GM12878 (cell line): ENCODE results near the gene SLC38A4. TPM values are rescaled to one million over a fixed set of nuclear protein-coding genes. Genes with fewer than 3 reads are reported as not detected.

Source experiments
- ATAC-seq: fragments of 200-7000 bp; cut with Tn5 transposase; 3 replicates; pipeline ENCODE4 v1.9.1; 2020; ENCODE audit warnings: mild to moderate bottlenecking, moderate library complexity
- BruUV-seq: library from RNA; stranded (reverse); fragments of 400-500 nt; replicated peaks from 2 replicates; lab custom pipeline; 2021; lab: Mats Ljungman, UMichigan
- CTCF ChIA-PET: fragments of 300-600 bp; sonication (Branson Sonifier 250); formaldehyde crosslinking; extraction: SDS; loops from one replicate; lab custom pipeline; 2021; ENCODE audit warnings: inconsistent platforms; lab: Yijun Ruan, JAX
- POLR2A ChIA-PET: fragments of 350-600 bp; formaldehyde crosslinking; extraction: SDS; loops from one replicate; lab custom pipeline; 2021; ENCODE audit warnings: inconsistent platforms; lab: Charles Lee
- RAD21 ChIA-PET: fragments of 300-600 bp; sonication (Branson Sonifier 250); formaldehyde crosslinking; loops from one replicate; lab custom pipeline; 2023; ENCODE audit warnings: antibody characterized with exemption; ENCODE audit not compliant: unreplicated experiment; lab: Charles Lee
- SMC1A ChIA-PET: fragments of 300-600 bp; sonication (Branson Sonifier 250); formaldehyde crosslinking; loops from one replicate; lab custom pipeline; 2023; ENCODE audit not compliant: unreplicated experiment, uncharacterized antibody; lab: Charles Lee
- DNase-seq: peaks from one replicate; pipeline ENCODE4 v3.0.0-alpha.2; 2011; ENCODE audit warnings: low read depth, low spot score
- FAIRE-seq: peaks from 3 replicates; lab custom pipeline; 2011; peaks lifted over from hg19 to GRCh38; lab: Jason Lieb, UNC
- H2AFZ ChIP-seq: 2 replicates; pipeline ENCODE4 v1.6.0; 2011; ENCODE audit warnings: low read depth, low read length, control low read depth; ENCODE audit not compliant: control insufficient read depth
- H3K27ac ChIP-seq: 2 replicates; pipeline ENCODE4 v1.5.1; 2011; ENCODE audit warnings: control low read depth; ENCODE audit not compliant: control insufficient read depth, insufficient read depth
- H3K27me3 ChIP-seq, 2 experiments: replicated peaks in 1 of 2; 2 replicates each; pipeline versions ENCODE4 v1.6.0 to v1.6.1; 2011; ENCODE audit warnings: low read length in 1 of 2; ENCODE audit not compliant: control insufficient read depth in 2 of 2, insufficient read depth in 2 of 2
- H3K36me3 ChIP-seq, 2 experiments: 2 replicates each; pipeline ENCODE4 v1.5.1; 2011; ENCODE audit warnings: low read length in 1 of 2; ENCODE audit not compliant: control insufficient read depth in 2 of 2, insufficient read depth in 2 of 2
- H3K4me1 ChIP-seq: 2 replicates; pipeline ENCODE4 v1.6.1; 2011; ENCODE audit warnings: mild to moderate bottlenecking, low read length, moderate library complexity, mixed read lengths; ENCODE audit not compliant: control insufficient read depth, insufficient read depth
- H3K4me2 ChIP-seq: 2 replicates; pipeline ENCODE4 v1.6.0; 2011; ENCODE audit warnings: control low read depth; ENCODE audit not compliant: control insufficient read depth, insufficient read depth
- H3K4me3 ChIP-seq: fragments of 200-600 bp; sonication (generic); 2 replicates; pipeline ENCODE4 v1.5.1; 2016
- H3K79me2 ChIP-seq: 2 replicates; pipeline ENCODE4 v1.6.0; 2011; ENCODE audit warnings: low read length; ENCODE audit not compliant: control insufficient read depth, insufficient read depth
- H3K9ac ChIP-seq: 2 replicates; pipeline ENCODE4 v1.8.0; 2011; ENCODE audit warnings: low read length, control low read depth, mixed read lengths; ENCODE audit not compliant: control insufficient read depth, insufficient read depth
- H3K9me3 ChIP-seq: replicated peaks from 3 replicates; pipeline ENCODE4 v1.5.1; 2011; ENCODE audit warnings: mild to moderate bottlenecking, low read length; ENCODE audit not compliant: control insufficient read depth, insufficient read depth
- H4K20me1 ChIP-seq: 2 replicates; pipeline ENCODE4 v1.6.0; 2011; ENCODE audit not compliant: control insufficient read depth, insufficient read depth
- BRCA1 ChIP-seq: IDR thresholded peaks from 2 replicates; pipeline ENCODE4 v1.6.1; 2011; ENCODE audit warnings: low read depth, low read length, improper control_type of control experiment
- EZH2 ChIP-seq: IDR thresholded peaks from 2 replicates; pipeline ENCODE4 v1.6.1; 2012; ENCODE audit warnings: low read depth, mild to moderate bottlenecking, control low read depth, inconsistent platforms, low read length, borderline replicate concordance; ENCODE audit not compliant: control insufficient read depth
- FOS ChIP-seq: IDR thresholded peaks from 3 replicates; pipeline ENCODE4 v1.6.1; 2011; ENCODE audit warnings: borderline replicate concordance; ENCODE audit not compliant: insufficient read length; ENCODE audit errors: extremely low read depth
- IRF4 ChIP-seq: IDR thresholded peaks from 2 replicates; pipeline ENCODE4 v1.6.1; 2011; ENCODE audit warnings: low read depth, low read length
- JUNB ChIP-seq: IDR thresholded peaks from 2 replicates; pipeline ENCODE4 v1.6.1; 2016; ENCODE audit warnings: antibody characterized with exemption, mild to moderate bottlenecking
- KLF5 ChIP-seq: fragments of 450-650 bp; IDR thresholded peaks from 2 replicates; pipeline ENCODE4 v1.6.1; 2014; ENCODE audit warnings: mild to moderate bottlenecking; ENCODE audit not compliant: partially characterized antibody
- NFIC ChIP-seq: IDR thresholded peaks from 2 replicates; pipeline ENCODE4 v1.6.1; 2012; ENCODE audit warnings: low read depth, mild to moderate bottlenecking, inconsistent platforms, low read length, moderate library complexity
- SMAD1 ChIP-seq: fragments of 450-650 bp; IDR thresholded peaks from 2 replicates; pipeline ENCODE4 v1.6.1; 2018; ENCODE audit warnings: mild to moderate bottlenecking, low read depth; ENCODE audit not compliant: partially characterized antibody
- SMAD5 ChIP-seq: IDR thresholded peaks from 2 replicates; pipeline ENCODE4 v1.6.1; 2016; ENCODE audit warnings: antibody characterized with exemption, low read depth
- SMARCA5 ChIP-seq: fragments of 450-650 bp; IDR thresholded peaks from 2 replicates; pipeline ENCODE4 v1.6.1; 2017; ENCODE audit warnings: mild to moderate bottlenecking
- SUPT20H ChIP-seq: IDR thresholded peaks from 2 replicates; pipeline ENCODE4 v1.6.1; 2011; ENCODE audit warnings: low read depth, mild to moderate bottlenecking, low read length, moderate library complexity, borderline replicate concordance; ENCODE audit not compliant: control insufficient read depth
- TBL1XR1 ChIP-seq: IDR thresholded peaks from 2 replicates; pipeline ENCODE4 v1.6.1; 2012; ENCODE audit warnings: low read depth, low read length, improper control_type of control experiment
- WGBS: methylation state at CpG from one replicate; pipeline ENCODE4 v1.1.6; 2016; ENCODE audit warnings: low lambda C conversion rate; ENCODE audit not compliant: insufficient replicate concordance, insufficient coverage; ENCODE audit errors: missing lambda C conversion rate; 5-methylcytosine and 5-hydroxymethylcytosine counted together
- in situ Hi-C: fragments of 300-500 bp; cut with MboI; formaldehyde crosslinking; loops from 9 replicates; pipeline ENCODE4 v1.14.3; 2018; ENCODE audit warnings: mixed read lengths
- intact Hi-C: fragments of 100-400 bp; cut with micrococcal nuclease; formaldehyde crosslinking; loops from one replicate; pipeline ENCODE4 v1.14.2; 2022; ENCODE audit not compliant: unreplicated experiment
- polyA plus RNA-seq, 11 experiments: library from polyadenylated mRNA; depleted of rRNA in 4 of 11; unstranded in 6 of 11; stranded (reverse) in 5 of 11; fragments of >200 nt; fragmentation: Nextera tagmentation in 4 of 11; fragmentation: Illumina TruSeq in 1 of 11; extraction: Ambion mirVana in 4 of 11; extraction: Trizol in 1 of 11; gene quantifications; 1 replicate in 1 of 11; 2 replicates in 10 of 11; pipeline versions ENCODE4 v1.2.1 to v1.2.3, GENCODE V29; 2011 to 2016; ENCODE audit warnings: inconsistent platforms in 2 of 11, missing spikeins in 2 of 11, low read depth in 1 of 11
- total RNA-seq, 4 experiments: library from RNA; depleted of rRNA in 3 of 4; stranded (reverse); fragments of >200 nt in 3 of 4; fragmentation: Illumina TruSeq in 1 of 4; extraction: Trizol in 1 of 4; gene quantifications; 2 replicates each; pipeline versions ENCODE4 v1.2.1 to v1.2.3, GENCODE V29; 2013 to 2021
- TF ChIP-seq, protein P1 (sequence below): IDR thresholded peaks from 2 replicates; pipeline ENCODE4 v1.6.1; 2011; ENCODE audit warnings: borderline replicate concordance, low read depth, mild to moderate bottlenecking, moderate library complexity, mixed read lengths, low read length; ENCODE audit not compliant: insufficient read depth; ENCODE audit errors: extremely low read length
- TF ChIP-seq, protein P2 (sequence below): fragments of 450-650 bp; IDR thresholded peaks from 2 replicates; pipeline ENCODE4 v1.6.1; 2014; ENCODE audit warnings: mild to moderate bottlenecking
- TF ChIP-seq, protein P3 (sequence below): fragments of 450-650 bp; conservative IDR thresholded peaks from 2 replicates; pipeline ENCODE4 v1.6.1; 2017; ENCODE audit warnings: mild to moderate bottlenecking, moderate library complexity

The SLC38A4 gene
- total and polyA plus RNA-seq, 10 of the 15 experiments (the other 5 are each of a cell fraction or from before 2014, with no cell fraction given), result 0.04 to 0.52 (median 0.13) TPM; not detected in 2

DNA sequence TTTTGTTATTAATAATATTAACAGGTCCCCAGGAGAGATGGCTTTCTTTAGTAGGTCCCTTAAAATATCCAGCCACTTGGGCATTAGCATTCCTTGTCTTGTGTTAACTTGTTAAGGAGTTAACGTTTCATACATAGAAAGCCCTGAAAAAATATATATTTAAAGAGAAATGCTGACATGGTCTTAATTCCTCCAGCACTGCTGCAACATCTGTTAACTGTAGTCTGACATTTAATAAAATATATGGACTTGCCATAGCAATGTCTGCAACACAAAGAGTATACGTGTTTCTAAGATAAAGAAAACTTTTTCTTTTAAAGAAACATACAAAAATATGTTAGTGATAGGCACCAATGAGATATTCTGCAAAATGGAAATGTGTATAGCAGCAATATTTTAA lies 10.0 kb downstream of the SLC38A4 start (continued):
- TF ChIP-seq EZH2 (no peak), KLF5 (no peak), FOS (no peak)
- TF ChIP-seq, all 136 proteins: peak for 0

DNA sequence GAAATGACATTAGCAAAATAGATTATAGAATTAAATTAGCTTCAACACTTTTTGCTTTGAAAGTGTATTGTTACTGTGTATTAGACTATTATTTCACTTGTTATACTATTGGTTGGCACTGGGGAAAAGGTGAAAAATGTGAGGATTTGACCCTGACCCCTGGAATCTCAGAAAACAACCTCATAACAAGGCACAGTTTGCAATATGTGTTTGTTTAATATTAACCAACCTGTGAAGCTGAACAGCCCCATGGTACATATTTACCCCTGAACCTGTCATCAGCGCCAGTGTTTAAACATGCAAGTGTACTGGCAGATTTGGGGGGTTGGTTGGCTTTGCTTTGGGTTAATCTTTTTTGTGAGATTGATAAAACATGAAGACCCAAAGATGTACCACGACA lies 11.7 kb downstream of the SLC38A4 start:
- ChIA-PET RAD21 (no interaction called here), SMC1A (no interaction called here), POLR2A (no interaction called here), CTCF (no interaction called here)
- Histone ChIP-seq H3K36me3 (no peaks in the 10 kb centered on the region), H3K4me1 (no peaks in the 10 kb centered on the region), H2AFZ (no peak overlapping the region), H3K27me3 (no peaks in the 10 kb centered on the region; a peak in 1 of 4 replicates), H3K9ac (no peak overlapping the region), H3K4me3 (no peak overlapping the region), H3K4me2 (no peak overlapping the region), H4K20me1 (no peaks in the 10 kb centered on the region), H3K27ac (no peak overlapping the region), H3K9me3 (no peaks in the 10 kb centered on the region), H3K79me2 (no peaks in the 10 kb centered on the region)
- in situ Hi-C loops, result no loop called here
- FAIRE-seq, result no peak
- intact Hi-C loops, result no loop called here
- ATAC-seq, result no peak
- TF ChIP-seq JUNB (no peak), TBL1XR1 (no peak), SMARCA5 (no peak), BRCA1 (no peak), IRF4 (no peak), NFIC (no peak), SUPT20H (no peak), SMAD1 (no peak), SMAD5 (no peak)
- TF ChIP-seq, protein P1, sequence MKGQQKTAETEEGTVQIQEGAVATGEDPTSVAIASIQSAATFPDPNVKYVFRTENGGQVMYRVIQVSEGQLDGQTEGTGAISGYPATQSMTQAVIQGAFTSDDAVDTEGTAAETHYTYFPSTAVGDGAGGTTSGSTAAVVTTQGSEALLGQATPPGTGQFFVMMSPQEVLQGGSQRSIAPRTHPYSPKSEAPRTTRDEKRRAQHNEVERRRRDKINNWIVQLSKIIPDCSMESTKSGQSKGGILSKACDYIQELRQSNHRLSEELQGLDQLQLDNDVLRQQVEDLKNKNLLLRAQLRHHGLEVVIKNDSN, result no peak
- TF ChIP-seq, protein P2, sequence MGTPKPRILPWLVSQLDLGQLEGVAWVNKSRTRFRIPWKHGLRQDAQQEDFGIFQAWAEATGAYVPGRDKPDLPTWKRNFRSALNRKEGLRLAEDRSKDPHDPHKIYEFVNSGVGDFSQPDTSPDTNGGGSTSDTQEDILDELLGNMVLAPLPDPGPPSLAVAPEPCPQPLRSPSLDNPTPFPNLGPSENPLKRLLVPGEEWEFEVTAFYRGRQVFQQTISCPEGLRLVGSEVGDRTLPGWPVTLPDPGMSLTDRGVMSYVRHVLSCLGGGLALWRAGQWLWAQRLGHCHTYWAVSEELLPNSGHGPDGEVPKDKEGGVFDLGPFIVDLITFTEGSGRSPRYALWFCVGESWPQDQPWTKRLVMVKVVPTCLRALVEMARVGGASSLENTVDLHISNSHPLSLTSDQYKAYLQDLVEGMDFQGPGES, result no peak
- TF ChIP-seq, protein P3, sequence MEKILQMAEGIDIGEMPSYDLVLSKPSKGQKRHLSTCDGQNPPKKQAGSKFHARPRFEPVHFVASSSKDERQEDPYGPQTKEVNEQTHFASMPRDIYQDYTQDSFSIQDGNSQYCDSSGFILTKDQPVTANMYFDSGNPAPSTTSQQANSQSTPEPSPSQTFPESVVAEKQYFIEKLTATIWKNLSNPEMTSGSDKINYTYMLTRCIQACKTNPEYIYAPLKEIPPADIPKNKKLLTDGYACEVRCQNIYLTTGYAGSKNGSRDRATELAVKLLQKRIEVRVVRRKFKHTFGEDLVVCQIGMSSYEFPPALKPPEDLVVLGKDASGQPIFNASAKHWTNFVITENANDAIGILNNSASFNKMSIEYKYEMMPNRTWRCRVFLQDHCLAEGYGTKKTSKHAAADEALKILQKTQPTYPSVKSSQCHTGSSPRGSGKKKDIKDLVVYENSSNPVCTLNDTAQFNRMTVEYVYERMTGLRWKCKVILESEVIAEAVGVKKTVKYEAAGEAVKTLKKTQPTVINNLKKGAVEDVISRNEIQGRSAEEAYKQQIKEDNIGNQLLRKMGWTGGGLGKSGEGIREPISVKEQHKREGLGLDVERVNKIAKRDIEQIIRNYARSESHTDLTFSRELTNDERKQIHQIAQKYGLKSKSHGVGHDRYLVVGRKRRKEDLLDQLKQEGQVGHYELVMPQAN, result no peak
- BruUV-seq, result no TSS peak
- DNase-seq, result no peak
- 3% methylated on average over 2 of the region's 2 CpGs for WGBS
